Measurements from ENCODE around the gene CD177.
"Not testable (repeated sequence)": the region's sequence is repeated elsewhere in the genome, so short reads cannot be mapped to it uniquely, and the experiment has no call there.

CD177 gene

DNA sequence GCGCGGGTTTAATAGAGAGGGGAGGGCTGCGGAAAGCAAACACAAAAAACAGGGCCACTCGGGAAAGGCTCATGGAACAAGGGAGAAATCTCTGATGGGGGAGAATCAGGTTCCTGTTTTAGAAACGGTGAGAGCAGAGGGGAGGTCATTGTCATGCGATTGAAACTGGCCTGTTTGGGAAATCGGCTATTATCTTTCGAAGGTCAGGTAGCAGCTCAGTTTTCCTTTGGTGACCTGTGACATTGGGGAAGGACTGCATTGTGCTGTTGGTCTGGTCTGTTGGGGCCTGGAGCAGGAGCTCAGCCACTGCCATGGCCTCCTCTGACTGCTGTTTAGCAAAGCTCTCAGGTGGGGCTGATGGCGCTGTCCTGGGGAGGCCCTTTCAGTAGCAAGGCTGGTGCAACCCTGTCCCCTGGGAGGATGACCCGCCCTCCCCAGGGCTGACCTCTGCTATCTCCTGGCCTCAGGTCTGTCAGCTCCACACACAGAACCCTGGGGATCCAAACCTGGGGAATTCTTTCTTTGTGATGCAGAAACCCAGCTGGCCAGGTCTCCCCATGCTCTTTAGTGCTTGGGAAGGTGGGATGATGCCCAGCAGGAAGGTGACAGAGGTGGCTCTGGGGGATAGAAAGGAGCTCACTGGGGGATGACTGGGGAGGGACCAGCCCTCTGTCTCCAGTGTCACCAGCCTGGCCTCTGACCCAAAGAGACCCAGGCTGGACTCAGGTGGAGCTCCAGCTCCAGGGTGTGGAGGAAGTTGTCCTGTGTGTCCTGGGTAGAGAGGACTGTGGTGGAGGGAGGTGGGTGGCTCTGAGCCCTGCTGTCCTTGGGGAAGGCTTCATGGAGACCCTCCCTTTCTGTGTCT is 21.2 kb upstream of the CD177 start:
- no peak for DNase-seq (ENCODE audit: low read depth in 2 of 2)

DNA sequence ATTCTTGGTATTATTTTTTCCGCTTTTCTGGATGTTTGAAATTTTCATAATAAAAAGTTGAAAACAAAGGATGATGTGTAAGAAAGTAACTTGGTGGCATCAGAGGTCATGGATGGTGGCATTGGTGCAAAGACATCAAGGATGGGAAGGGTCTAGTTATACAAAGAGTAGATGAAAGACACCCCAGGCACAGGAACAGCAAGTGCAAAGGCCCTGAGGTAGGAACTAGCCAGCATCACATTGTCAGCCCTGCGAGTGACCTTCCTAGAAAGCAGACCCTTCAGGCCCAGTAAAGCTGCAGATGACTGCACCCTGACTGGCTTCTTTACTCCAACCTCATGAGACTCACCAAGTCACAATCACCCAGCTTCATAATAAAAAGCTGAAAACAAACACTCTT is 17.0 kb upstream of the CD177 start:
- DNase-seq (ENCODE audit: low read depth in 2 of 2), result not testable (repeated sequence)

DNA sequence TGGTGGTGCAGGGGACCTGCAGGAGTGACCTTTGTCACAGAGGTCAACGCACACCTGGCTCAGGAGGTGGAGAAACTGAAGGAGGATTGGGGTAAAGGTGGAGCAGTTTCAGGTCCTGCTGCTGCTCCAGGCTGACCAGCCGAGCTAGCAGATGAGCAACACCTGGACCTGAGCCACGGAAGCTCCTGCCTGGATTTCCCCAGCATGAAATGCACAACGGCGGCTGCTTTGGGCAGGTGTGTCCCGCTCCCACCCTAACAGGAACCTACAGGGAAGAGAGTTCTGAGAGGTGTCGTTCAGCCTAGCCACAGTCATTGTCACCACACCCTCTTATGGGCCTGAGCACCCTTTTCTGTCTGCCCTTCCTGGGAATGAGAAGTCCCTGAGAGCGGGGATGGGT is 15.7 kb upstream of the CD177 start:
- DNase-seq (ENCODE audit: low read depth in 2 of 2), result no peak

DNA sequence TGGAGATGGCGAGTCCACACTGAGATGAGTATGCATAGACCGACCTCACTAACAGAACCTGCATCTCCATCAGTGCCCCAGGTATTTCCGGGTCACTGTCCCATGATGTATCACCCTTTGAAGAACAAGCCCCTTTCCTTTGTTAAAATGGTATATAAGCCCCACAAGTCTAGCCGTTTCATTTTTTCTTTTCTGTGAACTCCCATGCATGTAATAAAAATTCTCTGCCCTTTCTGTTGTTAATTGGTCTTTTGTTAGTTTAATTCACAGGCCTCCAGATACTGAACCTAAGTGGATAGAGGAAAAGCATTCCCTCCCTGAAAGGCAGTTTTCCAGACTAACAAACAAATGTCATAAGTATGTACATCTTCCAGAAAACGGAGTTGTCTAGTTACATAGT is 15.0 kb upstream of the CD177 start:
- DNase-seq (ENCODE audit: low read depth in 2 of 2), result no peak

DNA sequence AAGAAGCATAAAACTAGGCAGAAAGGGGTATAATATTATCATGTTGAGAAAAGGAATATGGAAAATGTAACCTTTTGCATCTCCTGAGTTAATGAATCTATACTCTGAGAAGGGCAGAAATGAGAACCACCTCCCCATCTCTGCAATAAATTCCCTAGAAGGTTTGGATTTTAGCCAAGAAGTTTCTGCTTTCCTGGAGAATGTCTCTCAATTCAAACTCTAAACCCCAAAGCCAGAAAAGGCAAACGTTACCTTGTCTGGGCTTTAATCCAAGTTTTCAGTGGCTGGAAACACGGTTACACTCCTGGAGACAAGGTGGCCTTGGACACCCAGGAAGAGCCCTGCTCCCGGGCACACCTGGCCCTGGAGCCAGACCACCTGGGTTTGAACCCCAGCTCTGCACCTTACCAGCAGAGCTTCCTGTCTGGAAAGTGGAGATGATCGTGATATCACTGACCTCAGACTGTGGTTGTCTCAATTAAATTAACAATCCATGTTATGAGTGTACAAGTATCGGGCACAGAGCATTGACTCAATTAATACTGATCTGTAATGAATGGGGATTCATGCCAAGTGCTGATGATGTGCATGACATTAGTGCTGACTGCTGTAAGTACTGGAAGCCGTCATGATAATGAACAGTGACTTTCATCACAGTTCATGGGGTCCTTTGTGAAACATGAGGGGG is 14.1 kb upstream of the CD177 start:
- not testable (repeated sequence) for DNase-seq (ENCODE audit: low read depth in 2 of 2)

DNA sequence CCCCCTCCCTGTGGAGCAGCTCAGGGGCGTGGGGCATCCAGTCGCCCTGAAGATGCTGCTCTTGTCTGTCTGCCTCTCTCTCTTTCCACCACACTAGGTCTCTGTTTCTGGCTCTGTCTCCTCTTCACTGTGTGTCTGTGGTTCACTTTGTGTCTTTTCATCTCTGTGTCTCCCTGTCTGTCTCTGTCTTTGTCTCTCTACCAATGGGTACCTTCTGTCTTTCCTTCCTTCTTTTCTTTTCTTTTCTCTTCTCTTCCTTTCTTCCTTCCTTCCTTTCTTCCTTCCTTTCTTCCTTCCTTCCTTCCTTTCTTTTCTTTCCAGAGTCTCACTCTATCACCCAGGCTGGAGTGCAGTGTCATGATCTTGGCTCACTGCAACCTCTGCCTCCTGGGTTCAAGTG is 13.4 kb upstream of the CD177 start:
- not testable (repeated sequence) for DNase-seq (ENCODE audit: low read depth in 2 of 2)

DNA sequence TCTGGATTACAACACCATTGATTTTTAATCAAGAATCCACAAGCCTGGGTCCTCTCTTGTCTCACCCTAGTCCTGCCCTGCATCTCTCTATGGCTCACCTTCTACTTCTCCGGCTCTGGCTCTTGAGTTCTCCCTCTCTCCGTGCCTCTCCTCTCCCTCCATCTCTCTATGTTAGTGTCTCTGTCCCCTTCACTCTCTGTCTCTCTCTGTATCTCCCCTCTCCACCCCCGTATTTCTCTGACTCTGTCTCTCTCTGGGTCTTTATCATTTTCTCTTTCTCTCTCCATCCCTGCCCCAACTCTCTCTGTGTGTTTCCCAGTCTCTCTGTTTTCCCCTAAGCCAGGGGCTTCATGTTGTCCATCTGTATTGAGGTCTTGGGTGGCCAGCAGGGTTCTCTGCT is 12.4 kb upstream of the CD177 start:
- DNase-seq (ENCODE audit: low read depth in 2 of 2), result not testable (repeated sequence)

DNA sequence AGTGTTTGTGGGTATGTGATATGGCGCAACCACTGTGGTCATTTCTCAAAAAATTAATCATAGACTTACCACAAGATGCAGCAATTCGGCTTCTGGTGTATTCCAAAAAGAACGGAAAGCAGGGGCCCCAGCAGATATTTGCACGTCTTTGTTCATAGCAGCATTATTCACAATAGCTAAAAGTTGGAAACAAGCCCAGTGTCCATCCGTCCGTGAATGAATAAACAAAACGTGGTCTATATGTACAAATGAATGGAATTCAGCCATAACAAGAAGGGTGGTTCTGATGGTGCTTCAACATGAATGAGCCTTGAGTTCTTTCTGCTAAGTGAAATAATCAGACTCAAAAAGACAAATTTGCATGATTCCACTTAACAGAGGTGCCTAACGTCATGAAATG is 11.4 kb upstream of the CD177 start:
- DNase-seq (ENCODE audit: low read depth in 2 of 2), result not testable (repeated sequence)

DNA sequence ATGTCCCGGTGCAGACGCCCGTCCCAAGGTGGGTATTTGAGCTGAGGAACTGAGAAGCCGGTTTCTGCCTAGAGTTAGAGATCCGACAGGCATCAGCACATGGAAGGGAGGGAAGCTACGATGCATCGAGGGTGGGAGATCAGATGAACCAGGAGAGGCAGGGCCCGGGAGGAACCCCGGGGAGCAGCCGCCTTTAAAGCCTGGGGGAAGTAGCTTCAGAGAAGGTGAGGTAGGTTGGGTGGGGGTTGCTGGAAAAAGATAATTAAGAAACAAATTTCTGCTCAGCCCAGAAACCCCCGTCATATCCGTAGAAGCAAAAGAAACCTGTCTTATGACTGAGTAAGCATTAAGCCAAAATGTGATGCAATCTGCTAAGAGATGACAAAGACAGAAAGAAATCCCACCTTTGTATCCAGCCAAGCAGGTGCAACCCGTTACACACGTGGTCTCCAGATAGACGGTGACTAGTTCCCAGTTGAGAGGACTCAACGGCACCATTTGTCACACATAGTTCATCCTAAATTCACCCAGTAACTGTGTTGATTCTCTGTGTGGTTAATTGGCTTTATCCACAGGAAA is 9.1 kb upstream of the CD177 start:
- DNase-seq (ENCODE audit: low read depth in 2 of 2), result not testable (repeated sequence)

DNA sequence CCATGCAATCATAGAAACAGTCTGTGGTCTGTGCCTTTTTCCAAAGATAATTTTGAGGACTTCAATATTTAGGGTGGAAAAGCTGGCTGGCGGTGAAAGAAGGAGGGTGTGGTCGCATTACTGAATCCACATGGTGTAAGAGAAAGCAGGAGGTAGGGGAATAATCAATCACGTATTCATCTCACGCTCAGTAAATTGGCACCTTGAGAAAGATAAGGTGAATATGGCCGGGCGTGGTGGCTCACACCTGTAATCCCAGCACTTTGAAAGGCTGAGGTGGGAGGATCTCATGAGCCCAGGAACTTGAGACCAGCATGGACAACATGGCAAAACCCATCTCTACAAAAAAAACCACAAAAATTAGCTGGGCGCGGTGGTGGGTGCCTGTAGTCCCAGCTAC is 3.7 kb upstream of the CD177 start:
- DNase-seq (ENCODE audit: low read depth in 2 of 2), result not testable (repeated sequence)

DNA sequence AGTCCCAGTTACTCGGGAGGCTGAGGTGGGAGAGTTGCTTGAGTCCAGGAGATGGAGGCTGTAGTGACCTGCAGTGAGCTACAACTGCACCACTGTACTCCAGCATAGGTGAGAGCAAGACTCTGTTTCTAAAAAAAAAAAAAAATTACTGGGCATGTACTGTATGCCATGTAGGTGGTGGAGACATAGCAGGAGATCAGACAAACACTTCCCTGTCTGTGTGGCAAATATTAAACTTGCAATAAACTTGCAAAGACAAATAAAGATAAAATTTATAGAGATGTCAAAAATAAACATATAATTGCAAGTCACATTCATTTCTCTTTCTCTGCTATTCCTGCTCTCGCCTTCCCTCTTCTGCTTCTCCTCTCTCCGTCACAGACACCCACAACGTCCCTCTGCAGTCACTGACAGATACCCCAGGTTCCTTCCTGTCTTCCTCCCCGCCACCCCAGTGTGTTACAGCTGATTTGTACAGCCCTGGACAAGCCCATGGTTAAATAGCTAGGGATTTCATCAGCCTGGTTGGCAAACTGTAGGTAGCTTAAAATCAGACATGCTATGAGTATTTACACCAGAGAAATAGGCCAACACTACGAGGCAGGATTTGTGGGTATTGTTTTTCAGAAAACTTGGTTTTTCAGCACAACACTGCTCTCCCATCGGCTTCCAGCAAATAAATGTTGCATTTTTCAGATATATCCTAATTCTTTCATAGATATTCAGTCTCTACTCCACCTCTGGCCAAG is 1.3 kb upstream of the CD177 start:
- no peak for DNase-seq (ENCODE audit: low read depth in 2 of 2)

DNA sequence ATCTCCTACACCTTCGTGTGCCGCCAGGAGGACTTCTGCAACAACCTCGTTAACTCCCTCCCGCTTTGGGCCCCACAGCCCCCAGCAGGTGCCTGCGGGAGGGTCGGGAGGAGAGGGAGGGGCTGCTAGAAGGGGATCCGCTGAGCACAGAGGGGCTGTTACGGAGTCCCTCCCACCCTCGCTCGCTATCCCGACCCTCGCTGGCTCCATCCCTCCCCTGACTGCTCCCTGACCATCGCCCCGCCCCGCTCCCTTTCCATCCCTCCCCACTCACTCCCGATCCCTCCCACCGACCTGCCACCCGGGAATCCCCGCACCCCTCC is 780 bp downstream of the CD177 start:
- no peak for DNase-seq (ENCODE audit: low read depth in 2 of 2)

DNA sequence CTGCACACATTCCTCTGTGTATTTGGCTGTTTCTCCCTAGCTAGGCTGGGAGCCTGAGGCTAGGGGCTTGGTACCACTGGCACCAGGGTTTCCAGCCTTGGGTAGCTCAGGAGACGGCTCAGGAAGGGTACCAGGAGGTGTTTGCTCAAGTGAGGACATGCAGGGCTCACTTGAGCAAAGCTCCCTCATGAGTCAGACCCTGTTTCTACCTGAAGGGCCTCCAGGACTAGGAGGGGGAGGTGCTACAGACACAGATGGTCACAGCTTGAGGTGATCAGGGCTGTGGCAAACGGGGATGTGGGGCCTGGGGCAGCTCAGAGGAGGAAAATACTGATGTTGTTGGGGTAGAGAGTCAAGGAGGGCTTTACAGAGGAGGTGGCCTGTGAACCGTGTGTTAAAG is 3.3 kb downstream of the CD177 start:
- not testable (repeated sequence) for DNase-seq (ENCODE audit: low read depth in 2 of 2)

DNA sequence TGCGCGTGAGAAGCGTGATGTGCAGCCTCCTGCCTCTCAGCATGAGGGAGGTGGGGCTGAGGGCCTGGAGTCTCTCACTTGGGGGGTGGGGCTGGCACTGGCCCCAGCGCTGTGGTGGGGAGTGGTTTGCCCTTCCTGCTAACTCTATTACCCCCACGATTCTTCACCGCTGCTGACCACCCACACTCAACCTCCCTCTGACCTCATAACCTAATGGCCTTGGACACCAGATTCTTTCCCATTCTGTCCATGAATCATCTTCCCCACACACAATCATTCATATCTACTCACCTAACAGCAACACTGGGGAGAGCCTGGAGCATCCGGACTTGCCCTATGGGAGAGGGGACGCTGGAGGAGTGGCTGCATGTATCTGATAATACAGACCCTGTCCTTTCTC is 8.7 kb downstream of the CD177 start:
- no peak for DNase-seq (ENCODE audit: low read depth in 2 of 2)

DNA sequence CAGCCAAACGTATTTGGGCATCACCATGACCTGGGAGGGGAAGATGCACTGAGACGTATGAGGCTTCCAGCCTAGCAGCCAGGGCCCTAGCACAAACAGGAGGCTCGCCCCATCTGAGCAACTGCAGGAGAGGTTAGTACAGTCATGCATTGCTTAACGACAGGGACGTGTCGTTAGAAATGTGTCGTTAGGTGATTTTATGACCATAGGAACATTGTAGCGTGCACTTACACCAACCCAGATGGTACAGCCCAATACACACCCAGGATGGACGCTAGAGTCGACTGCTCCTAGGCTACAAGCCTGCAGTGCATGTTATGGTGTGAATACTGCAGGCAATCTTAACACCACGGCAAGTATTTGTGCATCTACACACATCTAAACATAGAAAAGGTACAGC is 9.3 kb downstream of the CD177 start:
- no peak for DNase-seq (ENCODE audit: low read depth in 2 of 2)

DNA sequence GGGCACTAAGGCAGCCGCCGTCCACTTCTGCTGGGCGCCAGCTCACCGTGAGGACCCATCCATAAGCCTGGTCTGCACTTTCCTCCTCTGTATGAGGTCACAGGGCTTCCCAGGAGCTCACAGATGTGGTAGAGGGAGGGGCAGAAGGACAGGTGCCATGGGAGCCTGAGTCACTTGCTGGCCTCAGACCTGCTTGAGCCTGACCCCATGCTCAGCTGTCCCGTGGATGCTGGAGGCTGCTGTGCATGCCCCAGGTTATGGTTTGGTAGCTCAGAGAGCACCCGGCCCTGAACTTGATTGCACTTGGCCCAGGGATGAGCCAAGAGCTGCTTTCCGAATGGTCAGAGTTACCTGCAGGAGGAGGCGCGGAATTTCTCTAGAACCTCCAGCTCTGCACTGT is 12.2 kb downstream of the CD177 start:
- DNase-seq (ENCODE audit: low read depth in 2 of 2), result not testable (repeated sequence)

DNA sequence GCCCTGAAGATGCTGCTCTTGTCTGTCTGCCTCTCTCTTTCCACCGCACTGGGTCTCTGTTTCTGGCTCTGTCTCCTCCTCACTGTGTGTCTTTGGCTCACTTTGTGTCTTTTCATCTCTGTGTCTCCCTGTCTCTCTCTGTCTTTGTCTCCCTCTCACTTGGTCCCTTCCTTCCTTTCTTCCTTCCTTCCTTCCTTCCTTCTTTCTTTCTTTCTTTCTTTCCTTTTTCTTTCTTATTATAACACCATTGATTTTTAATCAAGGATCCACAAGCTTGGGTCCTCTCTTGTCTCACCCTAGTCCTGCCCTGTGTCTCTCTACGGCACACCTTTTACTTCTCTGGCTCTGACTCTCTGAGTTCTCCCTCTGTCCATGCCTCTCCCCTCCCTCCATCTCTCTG is 14.3 kb downstream of the CD177 start:
- no peak for DNase-seq (ENCODE audit: low read depth in 2 of 2)

DNA sequence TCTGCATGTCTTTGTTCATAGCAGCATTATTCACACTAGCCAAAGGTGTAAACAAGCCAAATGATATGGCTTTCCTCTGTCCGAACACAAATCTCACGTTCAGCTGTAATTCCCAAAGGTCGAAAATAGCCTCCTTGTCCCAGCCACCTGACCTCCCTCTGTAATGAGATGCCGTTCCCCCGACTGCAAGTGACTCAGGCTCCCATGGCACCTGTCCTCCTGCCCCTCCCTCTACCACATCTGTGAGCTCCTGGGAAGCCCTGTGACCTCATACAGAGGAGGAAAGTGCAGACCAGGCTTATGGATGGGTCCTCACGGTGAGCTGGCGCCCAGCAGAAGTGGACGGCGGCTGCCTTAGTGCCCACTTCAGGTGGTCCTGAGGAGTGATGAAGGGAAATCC is 15.4 kb downstream of the CD177 start:
- not testable (repeated sequence) for DNase-seq (ENCODE audit: low read depth in 2 of 2)

DNA sequence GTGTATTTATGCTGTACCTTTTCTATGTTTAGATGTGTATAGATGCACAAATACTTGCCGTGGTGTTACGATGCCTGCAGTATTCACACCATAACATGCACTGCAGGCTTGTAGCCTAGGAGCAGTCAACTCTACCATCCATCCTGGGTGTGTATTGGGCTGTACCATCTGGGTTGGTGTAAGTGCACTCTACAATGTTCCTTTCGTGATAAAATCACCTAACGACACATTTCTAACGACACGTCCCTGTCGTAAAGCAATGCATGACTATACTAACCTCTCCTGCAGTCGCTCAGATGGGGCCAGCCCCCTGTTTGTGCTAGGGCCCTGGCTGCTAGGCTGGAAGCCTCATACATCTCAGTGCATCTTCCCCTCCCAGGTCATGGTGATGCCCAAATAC is 18.4 kb downstream of the CD177 start:
- no peak for DNase-seq (ENCODE audit: low read depth in 2 of 2)

DNA sequence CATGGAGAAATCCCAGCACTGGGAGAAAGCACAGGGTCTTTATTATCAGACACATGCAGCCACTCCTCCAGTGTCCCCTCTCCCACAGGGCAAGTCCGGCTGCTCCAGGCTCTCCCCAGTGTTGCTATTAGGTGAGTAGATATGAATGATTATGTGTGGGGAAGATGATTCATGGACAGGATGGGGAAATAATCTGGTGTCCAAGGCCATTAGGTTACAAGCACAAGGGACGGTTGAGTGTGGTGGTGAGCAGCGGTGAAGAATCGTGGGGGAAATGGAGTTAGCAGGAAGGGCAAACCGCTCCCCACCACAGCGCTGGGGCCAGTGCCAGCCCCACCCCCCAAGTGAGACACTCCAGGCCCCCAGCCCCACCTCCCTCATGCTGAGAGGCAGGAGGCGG is 19.0 kb downstream of the CD177 start:
- no peak for DNase-seq (ENCODE audit: low read depth in 2 of 2)

DNA sequence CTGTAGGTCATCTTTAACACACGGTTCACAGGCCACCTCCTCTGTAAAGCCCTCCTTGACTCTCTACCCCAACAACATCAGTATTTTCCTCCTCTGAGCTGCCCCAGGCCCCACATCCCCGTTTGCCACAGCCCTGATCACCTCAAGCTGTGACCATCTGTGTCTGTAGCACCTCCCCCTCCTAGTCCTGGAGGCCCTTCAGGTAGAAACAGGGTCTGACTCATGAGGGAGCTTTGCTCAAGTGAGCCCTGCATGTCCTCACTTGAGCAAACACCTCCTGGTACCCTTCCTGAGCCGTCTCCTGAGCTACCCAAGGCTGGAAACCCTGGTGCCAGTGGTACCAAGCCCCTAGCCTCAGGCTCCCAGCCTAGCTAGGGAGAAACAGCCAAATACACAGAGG is 24.1 kb downstream of the CD177 start:
- DNase-seq (ENCODE audit: low read depth in 2 of 2), result not testable (repeated sequence)

DNA sequence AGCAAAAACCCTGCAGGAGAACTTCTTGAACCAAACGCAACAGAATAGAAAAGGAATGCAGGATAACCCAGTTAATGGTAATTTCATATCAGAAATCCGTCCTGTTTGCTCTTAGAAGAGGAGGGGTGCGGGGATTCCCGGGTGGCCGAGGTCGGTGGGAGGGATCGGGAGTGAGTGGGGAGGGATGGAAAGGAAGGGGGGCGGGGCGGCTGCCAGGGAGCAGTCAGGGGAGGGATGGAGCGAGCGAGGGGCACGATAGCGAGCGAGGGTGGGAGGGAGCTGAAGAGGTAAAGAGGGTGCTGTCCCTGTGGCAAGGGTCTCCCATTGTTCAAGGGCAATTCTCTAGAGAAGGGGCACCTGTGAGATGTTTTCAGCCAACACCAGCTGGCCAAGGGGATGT is 26.5 kb downstream of the CD177 start:
- no peak for DNase-seq (ENCODE audit: low read depth in 2 of 2)
